KOPT-K1 (cell line): ENCODE data around the gene KLHL29.

Experiments used
- H3K27ac ChIP-seq: fragments of 200-600 bp; sonication (generic); 2 replicates; pipeline ENCODE4 v1.5.1; 2016; ENCODE audit warnings: antibody characterized with exemption, mild to moderate bottlenecking, low read depth, low read length; ENCODE audit not compliant: poor library complexity, severe bottlenecking
- H3K36me3 ChIP-seq: fragments of 200-600 bp; sonication (generic); 2 replicates; pipeline ENCODE4 v1.5.1; 2017; ENCODE audit warnings: antibody characterized with exemption, mild to moderate bottlenecking, low read length, moderate library complexity; ENCODE audit not compliant: insufficient read depth
- H3K9me3 ChIP-seq: fragments of 200-600 bp; sonication (generic); 2 replicates; pipeline ENCODE4 v1.5.1; 2017; ENCODE audit warnings: antibody characterized with exemption, low read length, mild to moderate bottlenecking; ENCODE audit not compliant: insufficient read depth, poor library complexity, severe bottlenecking

KLHL29 gene

DNA sequence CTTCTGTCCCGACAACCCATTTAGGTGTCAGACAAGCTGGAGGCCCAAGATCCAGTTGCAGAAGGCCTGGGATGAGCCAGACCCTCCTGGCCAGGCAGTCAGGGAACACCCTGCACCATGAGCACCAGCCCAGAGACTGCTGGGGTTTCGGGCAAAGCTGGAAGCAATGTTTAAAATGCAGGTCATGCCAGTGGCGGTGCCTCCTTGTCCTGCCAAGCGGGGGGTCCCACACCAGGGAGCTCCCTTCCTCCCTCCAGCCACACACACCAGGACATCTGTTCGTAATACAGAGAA is 311.7 kb downstream of the KLHL29 start:
- no peaks in the 10 kb centered on the region for H3K9me3 ChIP-seq
- no peaks in the 10 kb centered on the region for H3K36me3 ChIP-seq
- H3K27ac ChIP-seq: no peak overlapping the region

GRCh38 chr2:23697256-23698075 is 312.5 kb downstream of the KLHL29 start:
- H3K27ac ChIP-seq: no peak overlapping the region
- no peaks in the 10 kb centered on the region for H3K9me3 ChIP-seq
- H3K36me3 ChIP-seq: no peaks in the 10 kb centered on the region

GRCh38 chr2:23698116-23698693 is 313.2 kb downstream of the KLHL29 start:
- H3K36me3 ChIP-seq: no peaks in the 10 kb centered on the region
- no peak overlapping the region for H3K27ac ChIP-seq

DNA sequence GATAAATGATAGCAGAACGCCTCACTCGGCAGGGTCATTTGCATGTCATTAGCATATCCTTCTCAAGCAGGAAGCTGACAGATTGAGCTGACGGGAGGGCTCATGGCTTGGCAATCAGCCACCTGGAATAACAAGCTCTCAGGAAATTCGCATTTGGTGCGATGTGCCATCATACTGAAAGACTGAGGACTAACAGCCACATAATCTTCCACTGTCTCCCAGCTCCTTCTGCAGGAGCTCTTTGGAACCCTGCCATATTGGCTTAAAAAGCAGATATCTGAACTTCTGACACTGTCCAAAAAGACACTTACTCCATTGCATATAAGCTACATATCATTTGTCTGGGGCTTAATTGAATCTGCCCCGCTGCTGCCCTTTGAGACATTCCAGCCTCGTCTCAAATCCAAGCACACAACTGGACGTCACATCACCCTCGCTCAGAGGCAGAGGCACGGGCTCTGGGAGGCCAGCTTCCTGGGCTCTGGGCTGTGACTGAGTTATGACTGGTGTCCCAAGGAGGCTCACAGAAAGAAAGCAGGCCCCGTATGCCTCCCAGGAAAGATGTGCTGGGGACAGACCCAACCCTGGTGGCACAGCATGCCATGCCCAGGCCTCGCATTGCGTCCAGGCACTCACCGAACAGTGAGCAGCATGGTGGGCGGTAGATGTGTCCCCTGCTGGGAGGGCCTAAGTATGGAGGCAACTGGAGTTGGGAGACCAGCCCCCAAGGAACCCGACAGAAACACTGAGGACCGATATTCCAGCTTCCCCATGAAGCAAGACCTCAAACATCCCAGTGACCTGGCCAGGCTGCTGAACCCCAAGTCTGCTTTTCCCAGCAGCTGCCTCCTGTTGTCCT is 314.0 kb downstream of the KLHL29 start:
- H3K9me3 ChIP-seq: no peaks in the 10 kb centered on the region
- H3K27ac ChIP-seq: no peak overlapping the region
- no peaks in the 10 kb centered on the region for H3K36me3 ChIP-seq

More at GRCh38 chr2:23698116-23698693, 313.2 kb downstream of the KLHL29 start:
- H3K9me3 ChIP-seq: no peaks in the 10 kb centered on the region

DNA sequence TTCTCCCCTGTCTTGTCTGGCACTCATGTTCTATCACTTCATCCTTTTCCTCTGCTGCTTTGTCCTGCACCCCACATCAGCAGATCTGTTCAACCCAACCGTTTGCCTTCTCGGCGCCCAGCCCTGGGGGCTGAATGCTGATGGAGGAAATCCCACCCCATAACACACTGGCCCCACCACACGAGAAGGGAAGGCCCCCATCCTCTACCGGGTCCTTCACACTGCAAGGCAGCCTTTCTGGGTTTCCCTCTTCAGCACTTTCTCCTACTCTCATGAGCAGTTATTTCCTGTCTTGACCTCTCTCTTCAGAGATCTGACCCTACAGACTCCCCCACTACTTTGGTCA is 314.6 kb downstream of the KLHL29 start:
- no peak overlapping the region for H3K27ac ChIP-seq
- H3K36me3 ChIP-seq: no peaks in the 10 kb centered on the region
- no peaks in the 10 kb centered on the region for H3K9me3 ChIP-seq

GRCh38 chr2:23700627-23701026 is 315.6 kb downstream of the KLHL29 start:
- no peaks in the 10 kb centered on the region for H3K9me3 ChIP-seq
- H3K36me3 ChIP-seq: no peaks in the 10 kb centered on the region; the same call in 1 of the 2 replicates
- H3K27ac ChIP-seq: no peak overlapping the region

GRCh38 chr2:23703037-23703582 is 318.1 kb downstream of the KLHL29 start:
- H3K9me3 ChIP-seq: no peaks in the 10 kb centered on the region
- no peak overlapping the region for H3K27ac ChIP-seq
- no peaks in the 10 kb centered on the region; the same call in 1 of the 2 replicates for H3K36me3 ChIP-seq

DNA sequence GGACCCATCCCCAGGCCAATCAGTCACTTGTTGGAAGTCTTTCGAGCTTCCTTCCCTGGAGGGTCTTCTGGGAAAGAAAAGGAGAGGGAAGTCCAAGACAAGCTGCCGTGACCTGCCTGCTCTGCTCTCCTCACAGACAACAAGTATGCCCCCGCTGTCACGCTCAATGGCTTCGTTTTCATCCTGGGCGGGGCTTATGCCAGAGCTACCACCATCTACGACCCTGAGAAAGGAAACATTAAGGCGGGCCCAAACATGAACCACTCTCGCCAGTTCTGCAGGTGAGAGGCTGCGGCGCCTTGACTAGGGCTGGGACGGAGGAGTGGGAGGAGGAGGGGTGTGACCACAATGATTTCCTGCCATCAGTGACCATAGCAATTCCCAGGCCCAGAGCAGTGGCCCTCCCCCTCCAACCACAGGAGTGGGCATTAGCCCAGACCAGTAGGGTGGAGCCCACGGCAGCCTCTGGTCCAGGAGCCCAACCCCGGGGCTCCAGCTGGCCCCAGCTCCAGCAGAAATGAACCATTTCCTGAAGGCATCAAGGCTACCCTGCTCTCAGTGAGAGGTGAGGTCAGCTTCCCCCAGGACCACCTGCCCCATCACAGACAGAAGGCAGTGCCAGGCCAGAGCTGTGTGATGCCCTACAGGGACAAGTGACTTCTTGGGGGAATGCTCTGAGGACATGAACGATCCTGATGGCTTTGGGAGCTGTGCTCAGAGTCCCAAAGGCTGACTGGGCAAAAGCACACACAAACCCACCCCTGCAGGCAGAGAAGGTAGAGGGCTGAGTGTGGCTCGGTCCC is 318.8 kb downstream of the KLHL29 start:
- H3K36me3 ChIP-seq: no peaks in the 10 kb centered on the region; the same call in 1 of the 2 replicates
- H3K27ac ChIP-seq: no peak overlapping the region

GRCh38 chr2:23705771-23706612 is 321.0 kb downstream of the KLHL29 start:
- Histone ChIP-seq H3K9me3 (no peaks in the 10 kb centered on the region), H3K27ac (no peak overlapping the region)

More for the DNA sequence above, 318.8 kb downstream of the KLHL29 start:
- no peaks in the 10 kb centered on the region for H3K9me3 ChIP-seq

DNA sequence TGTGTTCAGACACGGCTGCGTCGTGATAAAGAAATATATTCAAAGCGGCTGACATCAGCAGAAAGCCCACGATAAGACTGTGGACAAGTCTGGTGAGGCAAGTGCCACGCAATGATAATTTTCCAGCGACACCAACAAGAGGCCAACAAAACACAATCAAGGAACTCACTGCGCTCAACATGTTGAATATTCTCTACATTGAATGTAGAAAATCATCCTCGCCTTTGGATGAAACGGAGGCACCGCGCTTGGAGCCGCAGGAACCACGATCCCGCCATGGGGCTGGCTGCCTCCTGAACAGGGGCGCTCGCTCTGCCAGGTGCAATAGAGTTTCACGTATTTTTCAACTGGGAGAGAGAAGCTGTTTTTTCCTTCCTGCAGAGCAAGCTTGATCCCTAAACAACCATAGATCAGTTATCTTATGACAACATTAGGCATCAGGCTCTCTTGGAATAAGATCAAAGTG is 321.7 kb downstream of the KLHL29 start:
- Histone ChIP-seq H3K9me3 (no peaks in the 10 kb centered on the region), H3K36me3 (no peaks in the 10 kb centered on the region; the same call in 1 of the 2 replicates), H3K27ac (no peak overlapping the region)

More at GRCh38 chr2:23705771-23706612, 321.0 kb downstream of the KLHL29 start:
- H3K36me3 ChIP-seq: no peaks in the 10 kb centered on the region; the same call in 1 of the 2 replicates

- Histone ChIP-seq H3K9me3 (no peaks in the 10 kb centered on the region), H3K27ac (no peak overlapping the region), H3K36me3 (no peaks in the 10 kb centered on the region; the same call in 1 of the 2 replicates)
These were observed 322.1 kb downstream of the KLHL29 start for GRCh38 chr2:23707096-23707495.

GRCh38 chr2:23708771-23709170 is 323.8 kb downstream of the KLHL29 start:
- H3K9me3 ChIP-seq: no peaks in the 10 kb centered on the region
- no peaks in the 10 kb centered on the region; the same call in 1 of the 2 replicates for H3K36me3 ChIP-seq
- H3K27ac ChIP-seq: no peak overlapping the region

- no peaks in the 10 kb centered on the region for H3K9me3 ChIP-seq
- no peak overlapping the region for H3K27ac ChIP-seq
These were observed 324.3 kb downstream of the KLHL29 start for GRCh38 chr2:23709311-23709710.

More at GRCh38 chr2:23709311-23709710, 324.3 kb downstream of the KLHL29 start:
- H3K36me3 ChIP-seq: no peaks in the 10 kb centered on the region; the same call in 1 of the 2 replicates
